T47D (cell line): ENCODE results near the gene PRKCH.
"Not testable (repeated sequence)": the region's sequence is repeated elsewhere in the genome, so short reads cannot be mapped to it uniquely, and the experiment has no call there.

Experiments used
- DNase-seq, 2 experiments: peaks; one replicate each; pipeline versions ENCODE4 v3.0.0 to v3.0.0-alpha.2; 2011 to 2012; ENCODE audit warnings: low read depth in 1 of 2, low spot score in 1 of 2
- JUND ChIP-seq: IDR thresholded peaks from 2 replicates; pipeline ENCODE4 v1.6.1; 2012; ENCODE audit warnings: low read depth
- in situ Hi-C: cut with HindIII; loops from 2 replicates; pipeline ENCODE4 v1.10.0; 2016; ENCODE audit warnings: low sequenced_read_pairs, low pct_unique_long_range_greater_than_20kb

PRKCH gene

DNA sequence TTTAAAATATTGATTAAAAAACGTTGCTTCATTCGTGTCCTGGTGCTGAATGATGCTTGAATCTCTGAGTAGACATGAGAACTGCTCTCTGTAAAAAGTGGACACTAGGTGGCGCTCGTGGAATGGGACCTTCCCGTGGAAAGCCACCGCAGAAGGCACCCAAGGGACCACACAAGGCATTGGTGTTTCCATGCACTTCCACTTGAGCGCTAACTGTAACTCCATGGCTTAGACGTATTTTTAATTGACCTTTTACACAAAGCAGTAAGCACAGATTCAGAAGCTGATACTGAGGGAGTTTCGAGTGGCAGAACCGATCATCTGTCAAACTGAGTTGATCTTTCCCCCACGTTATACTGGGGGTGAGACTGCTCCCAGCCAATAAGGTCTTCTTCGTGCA, 135.3 kb downstream of the PRKCH start:
- TF ChIP-seq JUND: no peak
- peak; percentile 80 to 87 for DNase-seq
- in situ Hi-C loops: no loop called here

DNA sequence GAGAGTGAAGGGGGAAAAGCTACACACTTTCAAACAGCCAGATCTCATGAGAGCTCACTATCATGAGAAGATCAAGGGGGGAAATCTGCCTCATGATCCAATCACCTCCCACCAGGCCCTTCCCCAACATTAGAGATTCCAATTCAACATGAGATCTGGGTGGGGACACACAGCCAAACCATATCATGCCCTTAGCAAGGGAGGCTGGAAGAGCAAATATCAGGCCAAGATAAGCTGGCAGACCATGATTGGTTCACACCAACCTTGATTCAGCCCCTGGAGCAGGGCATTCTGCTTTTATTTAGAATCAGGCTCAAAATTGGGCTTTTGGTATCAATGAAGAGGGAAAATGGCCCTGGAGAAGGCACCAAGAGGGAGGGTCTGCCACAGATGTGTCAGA, 137.4 kb downstream of the PRKCH start:
- no peak for DNase-seq
- in situ Hi-C loops: no loop called here
- TF ChIP-seq JUND: no peak

DNA sequence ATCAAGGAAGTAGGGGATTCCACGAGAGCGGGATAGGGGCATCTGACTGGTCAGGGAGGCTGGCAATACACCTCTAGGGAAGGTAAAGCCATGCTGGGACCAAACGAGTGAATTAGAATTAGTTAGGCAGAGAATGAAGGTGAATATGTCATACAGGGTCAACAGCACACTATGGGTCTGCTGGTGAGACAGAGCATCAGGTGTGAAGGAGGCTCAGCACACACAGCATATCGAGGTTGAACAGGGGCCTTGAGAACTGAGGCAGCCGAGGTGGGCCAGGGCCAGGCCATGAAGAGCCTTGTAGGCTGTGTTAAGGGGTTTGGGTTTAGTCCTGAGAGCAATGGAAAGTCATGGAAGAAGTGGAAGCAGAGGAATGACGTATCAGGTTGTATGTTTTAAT, 137.8 kb downstream of the PRKCH start:
- no peak for TF ChIP-seq JUND
- in situ Hi-C loops: no loop called here
- DNase-seq: no peak

- TF ChIP-seq JUND: no peak
- no peak for DNase-seq
- in situ Hi-C loops: no loop called here
These were observed 138.7 kb downstream of the PRKCH start for GRCh38 chr14:61460063-61460462.

- TF ChIP-seq JUND: no peak
- no peak for DNase-seq
- in situ Hi-C loops: no loop called here
These were observed 139.6 kb downstream of the PRKCH start for GRCh38 chr14:61460718-61461611.

DNA sequence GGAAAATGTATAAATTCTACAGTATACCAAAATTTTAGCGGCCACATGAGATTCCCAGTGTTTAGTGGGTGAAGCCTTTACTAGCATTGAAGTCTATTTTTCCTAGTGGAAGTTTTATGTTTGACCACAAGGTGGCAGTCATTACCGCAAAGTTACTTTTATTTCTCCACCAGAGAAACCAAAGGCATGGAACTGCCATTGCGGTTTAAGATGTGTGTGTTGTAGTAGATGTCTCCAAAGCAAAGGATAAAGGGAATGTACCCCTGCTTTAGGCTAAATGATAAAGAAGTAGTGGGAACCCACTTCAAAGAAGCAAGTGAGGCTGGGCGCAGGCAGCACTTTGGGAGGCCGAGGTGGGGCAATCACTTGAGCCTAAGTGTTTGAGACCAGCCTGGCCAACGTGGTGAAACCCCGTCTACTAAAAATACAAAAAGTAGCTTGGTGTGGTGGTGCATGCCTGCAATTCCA, 140.5 kb downstream of the PRKCH start:
- in situ Hi-C loops: no loop called here
- DNase-seq: peak; percentile 70 to 81
- no peak for TF ChIP-seq JUND

DNA sequence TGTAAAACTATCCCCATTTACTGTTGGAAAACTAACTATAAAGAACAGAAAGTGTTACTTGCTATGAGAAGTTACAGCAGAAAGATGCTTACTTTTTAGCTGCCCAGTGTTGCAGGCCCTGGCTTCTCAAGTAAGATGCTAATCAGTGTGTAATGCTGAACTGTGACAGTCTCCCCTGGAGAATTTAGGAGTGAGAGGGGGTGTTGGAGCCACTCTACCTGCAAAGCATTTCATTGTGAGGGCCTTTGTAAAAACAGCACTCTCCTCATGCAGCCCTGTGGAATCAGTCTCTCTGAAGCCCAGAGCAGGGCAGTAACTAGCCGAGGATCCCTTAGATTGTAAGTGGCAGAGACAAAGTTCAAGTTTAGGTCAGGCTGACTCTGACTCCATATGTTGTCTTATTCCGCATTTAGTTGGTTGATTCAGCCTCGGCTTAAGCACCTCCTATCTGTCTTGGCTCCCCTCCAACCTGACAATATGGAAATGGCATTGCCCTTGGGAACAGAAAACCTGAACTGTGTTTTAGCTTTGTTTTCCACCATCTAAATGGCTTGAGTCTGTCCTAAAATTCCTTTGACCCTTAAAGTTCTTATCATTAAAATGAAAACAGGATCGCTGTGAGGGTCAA, 141.3 kb downstream of the PRKCH start:
- in situ Hi-C loops: no loop called here
- no peak for TF ChIP-seq JUND
- DNase-seq: peak in 1 of 2 experiments; percentile 28

DNA sequence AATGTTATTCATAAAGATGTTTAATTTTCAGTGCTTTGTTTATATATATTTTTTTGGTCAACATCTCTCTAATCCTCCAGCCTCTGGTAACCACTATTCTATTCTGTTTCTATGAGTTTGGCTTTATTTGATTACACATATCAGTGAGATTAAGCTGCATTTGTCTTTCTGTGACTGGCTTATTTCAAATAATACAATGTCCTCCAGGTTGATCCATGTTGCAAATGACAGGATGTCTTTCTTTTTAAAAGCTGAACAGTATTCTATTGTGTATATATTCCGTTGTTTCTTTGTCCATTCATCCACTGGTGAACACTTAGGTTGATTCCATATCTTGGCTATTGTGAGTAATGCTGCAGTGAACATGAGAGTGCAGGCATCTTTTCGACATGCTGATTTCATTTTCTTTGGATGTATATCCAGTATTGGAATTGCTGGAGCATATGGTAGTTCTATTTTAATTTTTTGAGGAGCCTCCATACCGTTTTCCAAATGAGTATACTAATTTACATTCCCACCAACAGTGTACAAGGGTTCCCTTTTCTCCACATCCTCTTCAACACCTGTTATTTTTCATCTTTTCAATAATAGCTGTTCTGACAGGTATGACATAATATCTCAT, 142.4 kb downstream of the PRKCH start:
- no peak for TF ChIP-seq JUND
- in situ Hi-C loops: no loop called here
- no peak for DNase-seq

DNA sequence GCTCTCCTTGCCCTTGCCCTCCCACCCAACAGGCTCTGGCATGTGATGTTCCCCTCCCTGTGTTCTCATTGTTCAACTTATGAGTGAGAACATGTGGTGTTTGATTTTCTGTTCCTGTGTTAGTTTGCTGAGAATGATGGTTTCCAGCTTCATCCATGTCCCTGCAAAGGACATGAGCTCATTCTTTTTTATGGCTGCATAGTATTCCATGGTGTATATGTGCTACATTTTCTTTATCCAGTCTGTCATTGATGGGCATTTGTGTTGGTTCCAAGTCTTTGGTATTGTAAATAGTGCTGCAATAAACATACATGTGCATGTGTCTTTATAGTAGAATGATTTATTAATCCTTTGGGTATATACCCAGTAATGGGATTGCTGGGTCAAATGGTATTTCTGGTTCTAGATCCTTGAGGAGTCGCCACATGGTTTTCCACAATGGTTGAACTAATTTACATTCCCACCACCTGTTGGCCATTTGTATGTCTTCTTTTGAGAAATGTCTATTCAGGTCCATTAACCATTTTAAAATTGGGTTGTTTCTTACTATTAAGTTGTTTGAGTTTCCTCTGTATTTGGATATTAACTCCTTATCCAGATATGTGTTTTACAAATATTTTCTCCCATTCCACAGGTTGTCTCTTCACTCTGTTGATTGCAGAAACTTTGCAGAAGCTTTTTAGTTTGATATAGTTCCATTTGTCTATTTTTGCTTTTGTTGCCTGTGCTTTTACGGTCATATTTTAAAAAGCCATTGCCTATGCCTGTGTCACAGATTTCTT, 143.4 kb downstream of the PRKCH start:
- in situ Hi-C loops, DNase-seq: not testable (repeated sequence)

GRCh38 chr14:61466249-61466904, 145.0 kb downstream of the PRKCH start:
- in situ Hi-C loops: no loop called here
- no peak for DNase-seq
- no peak for TF ChIP-seq JUND

DNA sequence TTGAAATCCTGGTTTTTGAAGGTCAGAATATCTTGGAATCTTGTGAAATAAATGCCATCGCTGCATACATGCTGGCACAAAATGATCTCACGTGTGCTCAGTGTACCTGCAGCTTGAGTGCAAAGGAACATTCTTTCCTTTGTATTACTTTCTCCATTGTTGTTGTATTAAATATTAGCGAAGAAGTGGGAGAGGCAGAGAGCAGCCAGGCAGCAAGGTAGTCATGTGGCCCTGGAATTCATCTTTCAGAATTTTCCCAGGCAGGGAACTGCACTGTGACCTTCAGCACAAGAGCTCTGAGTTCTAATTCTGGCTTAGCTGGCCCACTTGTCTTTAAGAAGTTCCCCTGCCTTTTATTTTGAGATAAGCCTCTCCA, 145.5 kb downstream of the PRKCH start:
- DNase-seq: no peak
- TF ChIP-seq JUND: no peak
- in situ Hi-C loops: no loop called here

DNA sequence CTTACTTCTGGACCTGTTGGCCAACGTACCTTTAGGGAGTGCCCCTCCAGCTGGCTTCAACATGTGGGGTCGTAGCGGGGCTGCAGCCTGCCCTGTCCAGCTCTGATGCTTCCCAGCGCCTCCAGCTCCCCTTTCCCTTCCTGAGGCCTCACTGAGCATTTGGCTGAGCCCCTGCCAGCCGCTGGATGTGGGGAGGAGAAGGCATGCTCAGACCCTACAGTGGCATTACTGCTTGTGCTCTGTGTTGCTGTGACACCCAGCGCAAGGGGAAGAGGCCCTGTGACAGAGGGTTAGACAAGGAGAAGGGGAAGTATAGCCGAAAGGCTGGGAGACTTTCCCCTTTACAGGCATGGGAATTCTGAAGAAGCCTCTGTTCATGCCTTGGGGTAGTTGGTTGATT, 145.9 kb downstream of the PRKCH start:
- no peak for DNase-seq
- in situ Hi-C loops: no loop called here
- no peak for TF ChIP-seq JUND
